Endothelial cell of umbilical vein (primary cell): ENCODE data around the gene TMEM225B. TPM values are rescaled to one million over a fixed set of nuclear protein-coding genes. Genes with fewer than 3 reads are reported as not detected.
"Not testable (repeated sequence)": the region's sequence is repeated elsewhere in the genome, so short reads cannot be mapped to it uniquely, and the experiment has no call there.

Experiments
- Bru-seq: library from RNA; stranded (reverse); fragments of 400-500 nt; gene quantifications from one replicate; lab custom pipeline; 2021; lab: Mats Ljungman, UMichigan
- BruChase-seq, 2 experiments: library from RNA; stranded (reverse); fragments of 400-500 nt; gene quantifications; one replicate each; lab custom pipeline; 2021; lab: Mats Ljungman, UMichigan
- BruUV-seq: library from RNA; stranded (reverse); fragments of 400-500 nt; replicated peaks from 2 replicates; lab custom pipeline; 2021; lab: Mats Ljungman, UMichigan
- CTCF ChIA-PET: fragments of 300-600, 350-600 bp; sonication (Branson Sonifier 250); formaldehyde crosslinking; loops from one replicate; lab custom pipeline; 2021; ENCODE audit warnings: antibody characterized with exemption, inconsistent platforms; lab: Charles Lee
- POLR2A ChIA-PET: fragments of 300-600, 350-600 bp; sonication (Branson Sonifier 250); formaldehyde crosslinking; loops from one replicate; lab custom pipeline; 2021; ENCODE audit warnings: antibody characterized with exemption, inconsistent platforms; lab: Charles Lee
- DNase-seq: peaks from one replicate; pipeline ENCODE4 v3.0.0-alpha.2; 2011; ENCODE audit warnings: low read depth, low spot score
- FAIRE-seq: peaks from 2 replicates; lab custom pipeline; 2011; peaks lifted over from hg19 to GRCh38; lab: Jason Lieb, UNC
- H2AFZ ChIP-seq: 2 replicates; pipeline ENCODE4 v1.6.0; 2012; ENCODE audit warnings: low read depth, low read length, control low read depth, inconsistent platforms
- H3K27ac ChIP-seq: 2 replicates; pipeline ENCODE4 v1.5.1; 2011; ENCODE audit warnings: low read depth, mild to moderate bottlenecking, control low read depth, low read length, moderate library complexity; ENCODE audit not compliant: insufficient read depth
- H3K27me3 ChIP-seq, 2 experiments: 2 replicates each; pipeline versions ENCODE4 v1.6.0 to v1.6.1; 2011; ENCODE audit warnings: low read length in 2 of 2, mixed read lengths in 1 of 2; ENCODE audit not compliant: control insufficient read depth in 2 of 2, insufficient read depth in 2 of 2
- H3K36me3 ChIP-seq, 2 experiments: 2 replicates in 1 of 2; 3 replicates in 1 of 2; pipeline ENCODE4 v1.5.1; 2011; ENCODE audit warnings: low read length in 2 of 2, mild to moderate bottlenecking in 1 of 2, moderate library complexity in 1 of 2; ENCODE audit not compliant: control insufficient read depth in 2 of 2, insufficient read depth in 2 of 2; ENCODE audit errors: extremely low read depth in 1 of 2
- H3K4me1 ChIP-seq: 3 replicates; pipeline ENCODE4 v1.5.1; 2011; ENCODE audit warnings: mild to moderate bottlenecking, low read length; ENCODE audit not compliant: control insufficient read depth, insufficient read depth; ENCODE audit errors: extremely low read depth
- H3K4me2 ChIP-seq: 2 replicates; pipeline ENCODE4 v1.6.1; 2011; ENCODE audit warnings: low read length, control low read depth, mixed read lengths; ENCODE audit not compliant: insufficient read depth
- H3K4me3 ChIP-seq, 3 experiments: fragments of 200-600 bp in 1 of 3; sonication (generic), shearing (Covaris generic) in 1 of 3; replicated peaks in 1 of 3; 2 replicates each; pipeline ENCODE4 v1.5.1; 2011 to 2016; ENCODE audit warnings: control low read depth in 3 of 3, low read length in 3 of 3, mild to moderate bottlenecking in 2 of 3, inconsistent platforms in 1 of 3, low read depth in 1 of 3, moderate library complexity in 1 of 3; ENCODE audit not compliant: insufficient read depth in 1 of 3
- H3K79me2 ChIP-seq: 2 replicates; pipeline ENCODE4 v1.6.0; 2012; ENCODE audit warnings: low read length, inconsistent platforms; ENCODE audit not compliant: control insufficient read depth, insufficient read depth
- H3K9ac ChIP-seq: replicated peaks from 2 replicates; pipeline ENCODE3; 2011; ENCODE audit warnings: low read length, control low read depth; ENCODE audit not compliant: insufficient read depth; ENCODE audit errors: extremely low read depth
- H3K9me1 ChIP-seq: replicated peaks from 3 replicates; pipeline ENCODE4 v1.6.0; 2011; ENCODE audit warnings: mild to moderate bottlenecking, low read length; ENCODE audit not compliant: control insufficient read depth, insufficient read depth; ENCODE audit errors: extremely low read depth
- H3K9me3 ChIP-seq: replicated peaks from 2 replicates; pipeline ENCODE4 v1.5.1; 2012; ENCODE audit warnings: low read length, inconsistent platforms; ENCODE audit not compliant: control insufficient read depth, insufficient read depth
- H4K20me1 ChIP-seq: replicated peaks from 2 replicates; pipeline ENCODE3; 2011; ENCODE audit warnings: mild to moderate bottlenecking, low read length; ENCODE audit not compliant: control insufficient read depth, insufficient read depth; ENCODE audit errors: extremely low read depth
- EZH2 ChIP-seq: IDR thresholded peaks from 2 replicates; pipeline ENCODE4 v1.6.1; 2012; ENCODE audit warnings: borderline replicate concordance, low read depth, mild to moderate bottlenecking, moderate library complexity, low read length, inconsistent platforms; ENCODE audit not compliant: severe bottlenecking
- JUN ChIP-seq: IDR thresholded peaks from 2 replicates; pipeline ENCODE4 v1.6.1; 2011; ENCODE audit warnings: borderline replicate concordance, low read depth; ENCODE audit not compliant: insufficient read length, insufficient read depth
- POLR2AphosphoS5 ChIP-seq: IDR thresholded peaks from 2 replicates; pipeline ENCODE4 v1.6.1; 2012; ENCODE audit warnings: low read depth, mild to moderate bottlenecking, control low read depth, low read length, moderate library complexity; ENCODE audit not compliant: insufficient read depth
- dilution Hi-C: fragments of 300-500 bp; cut with MboI; formaldehyde crosslinking; loops from one replicate; pipeline ENCODE4 v1.15.0; 2019; ENCODE audit warnings: low sequenced_read_pairs; ENCODE audit not compliant: extremely low pct_ligation_motif_present
- intact Hi-C: fragments of 100-400 bp; cut with micrococcal nuclease; formaldehyde crosslinking; loops from one replicate; pipeline ENCODE4 v1.10.0; 2022
- long read RNA-seq: library from polyadenylated mRNA; stranded (forward); transcript quantifications from one replicate; pipeline ENCODE4 v2.0.0, GENCODE V29; 2021
- polyA minus RNA-seq, 3 experiments: library from RNA; depleted of rRNA, polyadenylated mRNA; stranded (reverse); fragments of >200 nt; gene quantifications; 1 replicate in 1 of 3; 2 replicates in 2 of 3; pipeline ENCODE4 v1.2.3, GENCODE V29; 2011
- polyA plus RNA-seq, 4 experiments: library from polyadenylated mRNA; depleted of rRNA in 3 of 4; stranded (reverse) in 3 of 4; unstranded in 1 of 4; fragments of >200 nt; gene quantifications; 2 replicates each; pipeline versions ENCODE4 v1.2.1 to v1.2.3, GENCODE V29; 2011 to 2012; ENCODE audit warnings: missing spikeins in 1 of 4
- total RNA-seq: library from RNA; stranded (reverse); gene quantifications from 2 replicates; pipeline ENCODE4 v1.2.3, GENCODE V29; 2021
- TF ChIP-seq, protein P1 (sequence below), 2 donors: IDR thresholded peaks; 1 replicate in 1 of 2; 2 replicates in 1 of 2; pipeline ENCODE4 v1.5.1; 2011; ENCODE audit warnings: low read length in 2 of 2, mild to moderate bottlenecking in 2 of 2, moderate library complexity in 2 of 2, control low read depth in 1 of 2, inconsistent platforms in 1 of 2, low read depth in 1 of 2; ENCODE audit not compliant: insufficient read depth in 1 of 2; ENCODE audit errors: extremely low read depth in 1 of 2

TMEM225B gene
- total RNA-seq (not detected in 2 replicates), polyA plus RNA-seq (0.08 and 0.29 TPM in 2 replicates), polyA minus RNA-seq (not detected in 2 replicates), Bru-seq, nascent RNA (not detected), BruChase-seq, experiment 1, labeled RNA remaining after a 6-hour chase (percentile 9 among the genes with signal in this experiment), BruChase-seq, experiment 2, labeled RNA remaining after a 2-hour chase (not detected)
- polyA plus RNA-seq (2011; cell fraction: cytosol; rRNA removed): 0.12 and 0.20 TPM in 2 replicates
- polyA plus RNA-seq (2011; cell fraction: nucleus; rRNA removed): 0.36 and 0.51 TPM in 2 replicates
- not detected in 2 replicates for polyA plus RNA-seq (2012)
- polyA minus RNA-seq (2011; cell fraction: cytosol; rRNA and poly(A)+ RNA removed): not detected
- 0.34 TPM in 1 of 2 replicates, not detected in the other for polyA minus RNA-seq (2011; cell fraction: nucleus; rRNA and poly(A)+ RNA removed)
- long read RNA-seq: 0 reads

DNA sequence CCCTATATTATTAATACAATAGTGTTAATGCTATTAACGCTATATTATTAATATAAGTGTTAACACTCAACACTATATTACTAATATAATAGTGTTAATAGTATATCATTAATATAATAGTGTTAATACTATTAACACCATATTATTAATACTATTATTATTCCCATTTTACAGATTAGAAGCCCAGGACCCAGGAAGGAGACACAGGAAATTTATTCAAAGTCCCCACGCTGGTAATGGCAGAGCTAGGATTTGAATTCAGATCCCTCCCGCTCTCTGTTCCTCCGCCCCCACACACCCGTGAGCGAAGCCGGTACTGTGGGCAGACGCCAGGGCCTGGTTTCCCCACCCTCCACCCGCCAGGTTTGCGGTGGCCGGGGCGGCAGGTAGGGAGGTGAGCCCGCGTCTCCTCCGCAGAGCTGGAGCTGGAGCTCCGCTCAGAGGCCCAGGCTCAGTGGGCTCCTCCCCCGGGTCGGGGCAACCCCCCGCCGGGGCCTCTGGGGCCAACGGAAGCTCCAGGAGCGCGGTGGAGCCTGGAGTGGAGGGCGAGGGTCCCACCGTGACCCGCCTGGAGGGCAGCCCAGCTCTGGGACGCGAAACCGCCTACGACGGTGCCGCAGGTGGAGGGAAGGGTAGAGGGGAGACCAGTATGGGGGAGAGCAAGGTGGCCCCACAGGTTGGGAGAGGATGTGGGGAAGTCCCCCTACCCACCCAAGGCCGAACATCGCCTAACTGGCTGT is at the start of gene TMEM225B:
TSS of gene TMEM225B (plus strand) at position 506 of the 740 bp plus-strand sequence. CDS start 6,122 bp downstream, outside the sequence.
- POLR2A ChIA-PET: no interaction called here
- H3K4me1 ChIP-seq: no peaks in the 10 kb centered on the region
- H3K4me3 ChIP-seq: no peak within 1 kb of the TSS
- CTCF ChIA-PET: interaction anchor here (1.7 kb wide), 1 partner anchor 18 kb away, joined by 3 read pairs; the partner anchor contains the start of gene ZSCAN25
- H3K27ac ChIP-seq: no peak within 1 kb of the TSS
- no peak within 1 kb of the TSS for H3K9ac ChIP-seq
- peak within 1 kb of the TSS; percentile 82 for H2AFZ ChIP-seq
- intact Hi-C loops (no loop called here), dilution Hi-C loops (no loop called here)
- H3K36me3 ChIP-seq: no peaks in the 10 kb centered on the region
- no peaks in the 10 kb centered on the region for H3K9me1 ChIP-seq
- H3K9me3 ChIP-seq: no peaks in the 10 kb centered on the region
- no peak for TF ChIP-seq EZH2
- no peak for TF ChIP-seq JUN
- no peak for TF ChIP-seq POLR2AphosphoS5
- TF ChIP-seq, protein P1, sequence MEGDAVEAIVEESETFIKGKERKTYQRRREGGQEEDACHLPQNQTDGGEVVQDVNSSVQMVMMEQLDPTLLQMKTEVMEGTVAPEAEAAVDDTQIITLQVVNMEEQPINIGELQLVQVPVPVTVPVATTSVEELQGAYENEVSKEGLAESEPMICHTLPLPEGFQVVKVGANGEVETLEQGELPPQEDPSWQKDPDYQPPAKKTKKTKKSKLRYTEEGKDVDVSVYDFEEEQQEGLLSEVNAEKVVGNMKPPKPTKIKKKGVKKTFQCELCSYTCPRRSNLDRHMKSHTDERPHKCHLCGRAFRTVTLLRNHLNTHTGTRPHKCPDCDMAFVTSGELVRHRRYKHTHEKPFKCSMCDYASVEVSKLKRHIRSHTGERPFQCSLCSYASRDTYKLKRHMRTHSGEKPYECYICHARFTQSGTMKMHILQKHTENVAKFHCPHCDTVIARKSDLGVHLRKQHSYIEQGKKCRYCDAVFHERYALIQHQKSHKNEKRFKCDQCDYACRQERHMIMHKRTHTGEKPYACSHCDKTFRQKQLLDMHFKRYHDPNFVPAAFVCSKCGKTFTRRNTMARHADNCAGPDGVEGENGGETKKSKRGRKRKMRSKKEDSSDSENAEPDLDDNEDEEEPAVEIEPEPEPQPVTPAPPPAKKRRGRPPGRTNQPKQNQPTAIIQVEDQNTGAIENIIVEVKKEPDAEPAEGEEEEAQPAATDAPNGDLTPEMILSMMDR (IDR thresholded peaks at IDR 0.05; ENCODE audit: extremely low read depth in 1 of 2, insufficient read depth in 1 of 2, low read depth in 1 of 2, low read length in 2 of 2): no peak
- H3K27me3 ChIP-seq: no peaks in the 10 kb centered on the region
- no TSS peak for BruUV-seq
- FAIRE-seq (no peak), DNase-seq (no peak)
- H4K20me1 ChIP-seq: no peaks in the 10 kb centered on the region
- no peaks in the 10 kb centered on the region for H3K79me2 ChIP-seq
- no peak within 1 kb of the TSS for H3K4me2 ChIP-seq

DNA sequence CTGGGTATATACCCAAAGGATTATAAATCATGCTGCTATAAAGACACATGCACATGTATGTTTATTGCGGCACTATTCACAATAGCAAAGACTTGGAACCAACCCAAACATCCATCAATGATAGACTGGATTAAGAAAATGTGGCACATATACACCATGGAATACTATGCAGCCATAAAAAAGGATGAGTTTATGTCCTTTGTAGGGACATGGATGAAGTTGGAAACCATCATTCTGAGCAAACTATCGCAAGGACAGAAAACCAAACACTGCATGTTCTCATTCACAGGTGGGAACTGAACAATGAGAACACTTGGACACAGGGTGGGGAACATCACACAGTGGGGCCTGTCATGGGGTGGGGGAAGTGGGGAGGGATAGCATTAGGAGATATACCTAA is 48.5 kb upstream of the TMEM225B start:
- H3K9ac ChIP-seq, BruUV-seq, dilution Hi-C loops, H3K9me3 ChIP-seq, intact Hi-C loops, H3K79me2 ChIP-seq, H3K4me2 ChIP-seq, H3K27me3 ChIP-seq, POLR2A ChIA-PET, FAIRE-seq, H2AFZ ChIP-seq, H4K20me1 ChIP-seq, H3K27ac ChIP-seq, H3K4me1 ChIP-seq, H3K36me3 ChIP-seq, H3K9me1 ChIP-seq, H3K4me3 ChIP-seq, CTCF ChIA-PET, DNase-seq: not testable (repeated sequence)
